Fibroblast of the conjunctiva (primary cell): ENCODE measurements around the gene KRTAP4-12.
A peak's percentile ranks its signal among the peaks of the same experiment; 100 is the strongest.
"Not testable (repeated sequence)": the region's sequence is repeated elsewhere in the genome, so short reads cannot be mapped to it uniquely, and the experiment has no call there.

Experiments
- DNase-seq: peaks from one replicate; pipeline ENCODE4 v3.0.0-alpha.2; 2010; ENCODE audit warnings: low read depth

KRTAP4-12 gene

DNA sequence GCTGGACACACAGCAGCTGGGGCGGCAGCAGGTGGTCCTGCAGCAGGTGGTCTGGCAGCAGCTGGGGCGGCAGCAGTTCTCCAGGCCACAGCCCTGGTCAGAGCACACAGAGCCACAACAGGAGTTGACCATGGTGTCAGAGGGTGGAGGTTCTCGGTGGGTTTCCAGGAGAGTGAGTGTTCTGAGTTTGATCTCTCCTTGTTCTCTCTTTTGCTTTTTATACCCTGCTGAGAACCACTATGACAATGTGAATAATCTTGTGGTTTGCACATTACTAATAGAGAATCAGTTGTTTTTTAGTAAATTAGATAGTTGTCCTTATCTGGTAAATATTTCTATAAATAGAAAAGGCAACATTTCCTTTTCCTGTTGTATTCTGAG, at the start of gene KRTAP4-12:
Gene KRTAP4-12 (minus strand): TSS at position 192 of the 381 bp plus-strand sequence. CDS start 60 bp downstream, at position 132.
- not testable (repeated sequence) for DNase-seq

DNA sequence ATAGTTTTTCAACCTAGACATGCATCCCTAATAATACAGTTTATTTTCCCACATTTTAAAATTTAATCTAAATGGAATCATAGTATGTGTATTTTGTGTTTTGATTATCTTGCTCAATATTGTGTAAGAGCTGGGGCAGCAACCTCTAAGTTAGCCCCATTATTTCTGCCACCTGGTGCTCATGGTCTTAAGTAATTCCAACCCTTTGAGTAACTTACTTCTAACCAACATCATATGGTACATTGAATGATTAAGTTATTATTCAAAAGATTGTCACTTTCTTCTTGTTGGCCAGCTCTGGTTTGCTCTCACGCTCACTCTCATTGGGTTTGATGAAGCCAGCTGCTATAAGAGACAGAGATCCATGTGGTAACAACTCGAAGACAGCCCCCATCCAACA, 47.9 kb upstream of the KRTAP4-12 start:
- DNase-seq: no peak

DNA sequence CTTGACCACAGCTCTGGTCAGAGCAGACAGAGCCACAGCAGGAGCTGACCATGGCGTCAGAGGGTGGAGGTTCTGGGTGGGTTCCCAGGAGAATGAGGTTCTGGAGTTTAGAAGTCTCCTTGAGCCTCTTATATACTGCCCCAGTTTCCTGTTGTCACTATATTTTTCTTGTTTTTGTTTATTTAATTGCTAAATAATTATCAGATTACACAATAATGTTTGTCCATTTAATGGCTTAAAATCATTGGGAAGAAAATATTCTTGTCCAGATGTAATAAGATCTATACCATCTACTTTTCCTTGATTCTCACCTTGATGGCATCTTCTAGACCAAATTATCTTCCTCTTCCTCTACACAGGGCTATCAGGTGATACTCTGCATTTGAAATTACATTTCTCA, 44.1 kb upstream of the KRTAP4-12 start, which contains the start of gene KRTAP4-3:
Gene KRTAP4-3 (minus strand): TSS at position 101 of the 400 bp plus-strand sequence. CDS start 49 bp downstream, at position 52.
- DNase-seq: no peak

DNA sequence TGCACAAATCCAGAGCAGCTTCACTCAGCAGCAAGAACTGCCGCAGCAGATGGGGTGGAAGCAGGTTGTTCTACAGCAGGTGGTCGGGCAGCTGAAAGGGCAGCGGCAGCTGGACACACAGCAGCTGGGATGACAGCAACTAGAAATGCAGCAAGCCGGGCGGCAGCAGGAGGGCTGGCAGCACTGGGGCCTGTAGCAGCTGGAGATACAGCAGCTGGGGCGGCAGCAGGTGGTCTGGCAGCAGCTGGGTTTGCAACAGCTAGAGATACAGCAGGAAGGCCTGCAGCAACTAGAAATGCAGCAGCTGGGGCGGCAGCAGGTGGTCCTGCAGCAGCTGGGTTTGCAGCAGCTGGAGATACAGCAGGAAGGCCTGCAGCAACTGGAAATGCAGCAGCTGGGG, 43.6 kb upstream of the KRTAP4-12 start:
- no peak for DNase-seq

- DNase-seq: no peak
These were observed 39.8 kb upstream of the KRTAP4-12 start for GRCh38 chr17:41163828-41164227.

- DNase-seq: no peak
These were observed 36.7 kb upstream of the KRTAP4-12 start, which contains the start of gene KRTAP4-4 for GRCh38 chr17:41160648-41161047. TSS of gene KRTAP4-4 (minus strand) at chr17:41160748. CDS start at chr17:41160691, 57 bp downstream.

- DNase-seq: not testable (repeated sequence)
These were observed 36.2 kb upstream of the KRTAP4-12 start for GRCh38 chr17:41160190-41160589.

DNA sequence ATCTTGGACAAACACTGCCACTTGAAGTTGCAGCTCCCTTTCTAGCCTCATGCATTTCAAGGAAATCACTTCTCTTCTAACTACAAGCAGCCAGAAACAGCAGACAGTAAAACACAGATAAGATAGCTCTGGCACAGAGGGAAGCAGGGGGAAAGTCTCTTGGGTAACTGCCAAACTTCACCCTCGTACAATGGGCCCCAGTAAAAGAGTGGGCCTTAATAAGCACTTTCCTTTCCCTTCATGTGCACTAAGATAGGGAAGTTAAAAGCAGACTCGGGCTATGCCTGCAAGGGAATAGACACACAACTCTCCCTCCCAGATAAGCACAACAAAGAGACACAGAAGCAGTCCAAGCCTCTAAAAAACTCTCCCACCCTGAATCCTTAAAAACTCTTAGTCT, 29.9 kb upstream of the KRTAP4-12 start:
- no peak for DNase-seq

DNA sequence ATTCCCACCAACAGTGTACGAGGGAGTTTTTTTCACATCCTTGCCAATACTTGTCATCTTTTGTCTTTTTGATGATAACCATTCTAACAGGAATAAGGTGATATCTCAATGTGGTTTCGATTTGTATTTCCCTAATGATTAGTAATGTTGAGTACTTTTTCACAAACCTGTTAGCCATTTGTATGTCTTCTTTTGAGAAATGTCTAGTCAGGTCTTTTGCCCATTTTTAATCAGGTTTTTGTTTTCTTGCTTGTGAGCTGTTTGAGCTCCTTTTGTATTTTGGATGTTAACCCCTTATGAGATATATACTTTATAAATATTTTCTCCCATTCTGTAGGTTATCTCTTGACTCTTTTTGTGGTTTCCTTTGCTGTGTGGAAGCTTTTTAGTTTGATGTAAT, 27.5 kb upstream of the KRTAP4-12 start:
- no peak for DNase-seq

- no peak for DNase-seq
These were observed 26.0 kb upstream of the KRTAP4-12 start for GRCh38 chr17:41150026-41150425.

- no peak for DNase-seq
These were observed 25.6 kb upstream of the KRTAP4-12 start, which contains the start of gene KRTAP4-5 for GRCh38 chr17:41149652-41149985. TSS of gene KRTAP4-5 (minus strand) at chr17:41149825. CDS start at chr17:41149767, 58 bp downstream.

DNA sequence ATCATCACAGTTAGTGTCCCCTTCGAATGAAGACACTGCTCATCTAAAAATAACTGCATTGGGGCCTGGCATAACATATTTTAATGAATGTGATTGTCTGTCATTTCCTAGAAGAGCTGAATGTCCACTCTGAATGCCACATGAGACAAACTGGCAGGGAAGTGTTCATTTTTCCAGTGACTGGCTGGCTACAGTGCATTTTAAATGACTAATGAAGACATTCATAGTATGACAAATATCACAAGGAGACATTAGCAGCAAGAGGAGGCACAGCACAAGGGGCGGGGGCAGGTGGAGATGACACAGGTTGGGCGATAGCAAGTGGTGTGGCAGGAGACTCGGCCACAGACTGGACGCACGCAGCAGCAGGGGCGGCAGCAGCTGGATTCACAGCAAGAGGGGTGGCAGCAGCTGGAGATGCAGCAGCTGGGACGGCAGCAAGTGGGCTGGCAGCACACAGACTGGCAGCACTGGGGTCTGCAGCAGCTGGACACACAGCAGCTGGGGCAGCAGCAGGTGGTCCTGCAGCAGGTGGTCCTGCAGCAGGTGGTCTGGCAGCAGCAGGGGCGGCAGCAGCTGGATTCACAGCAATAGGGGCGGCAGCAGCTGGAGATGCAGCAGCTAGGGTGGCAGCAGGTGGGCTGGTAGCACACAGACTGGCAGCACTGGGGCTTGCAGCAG, 25.1 kb upstream of the KRTAP4-12 start:
- DNase-seq: not testable (repeated sequence)

DNA sequence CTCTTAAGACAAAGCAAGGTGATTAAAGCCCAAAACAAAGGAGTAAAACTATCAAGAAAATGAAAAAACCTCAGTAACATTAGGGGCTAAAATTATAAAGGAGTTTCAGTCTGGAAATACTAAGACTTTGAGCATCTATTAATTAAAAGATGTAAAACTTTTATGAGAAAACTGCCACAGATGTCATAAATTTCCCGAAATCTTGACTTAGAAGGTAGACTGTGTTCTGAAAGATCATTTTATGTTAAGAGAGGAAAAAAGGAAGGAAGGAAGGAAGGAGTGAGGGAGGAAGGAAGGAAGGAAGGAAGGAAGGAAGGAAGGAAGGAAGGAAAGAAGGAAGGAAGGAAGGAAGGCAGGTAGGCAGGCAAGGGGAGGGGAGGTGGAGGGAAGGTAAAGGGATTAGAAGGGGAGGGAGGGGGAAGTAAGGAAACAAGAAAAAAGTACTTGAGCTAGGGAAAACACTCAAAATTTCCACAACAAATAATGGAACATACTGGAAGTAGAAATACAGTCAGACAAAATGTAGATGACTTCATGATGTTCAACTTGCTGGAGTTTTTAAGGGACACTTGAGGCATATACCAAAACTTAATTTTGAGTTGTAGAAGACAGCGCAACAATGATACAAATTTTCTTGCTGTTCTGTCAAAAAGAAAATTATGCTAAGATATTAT, 23.7 kb upstream of the KRTAP4-12 start:
- DNase-seq: no peak

DNA sequence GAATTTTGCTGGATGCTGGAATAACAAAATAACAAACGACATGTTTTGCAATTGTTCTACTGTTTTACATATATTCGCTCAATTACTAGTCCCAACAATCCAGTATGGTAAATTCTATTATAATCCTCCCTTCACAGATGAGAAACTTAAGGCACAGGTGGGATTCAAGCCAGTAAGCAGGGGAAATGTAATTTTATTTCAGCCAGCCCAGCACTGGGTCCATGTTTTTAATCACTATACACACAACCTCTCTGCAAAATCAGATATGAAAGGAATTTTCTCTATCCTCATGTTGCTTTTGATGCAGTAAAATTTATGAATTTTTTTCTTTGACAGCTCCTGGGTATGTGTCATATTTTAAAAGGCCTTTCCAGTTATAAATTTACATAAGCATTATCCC, 21.3 kb upstream of the KRTAP4-12 start:
- DNase-seq: no peak

GRCh38 chr17:41144846-41145245, 20.9 kb upstream of the KRTAP4-12 start:
- no peak for DNase-seq

- no peak for DNase-seq
These were observed 17.4 kb upstream of the KRTAP4-12 start for GRCh38 chr17:41141361-41141760.

DNA sequence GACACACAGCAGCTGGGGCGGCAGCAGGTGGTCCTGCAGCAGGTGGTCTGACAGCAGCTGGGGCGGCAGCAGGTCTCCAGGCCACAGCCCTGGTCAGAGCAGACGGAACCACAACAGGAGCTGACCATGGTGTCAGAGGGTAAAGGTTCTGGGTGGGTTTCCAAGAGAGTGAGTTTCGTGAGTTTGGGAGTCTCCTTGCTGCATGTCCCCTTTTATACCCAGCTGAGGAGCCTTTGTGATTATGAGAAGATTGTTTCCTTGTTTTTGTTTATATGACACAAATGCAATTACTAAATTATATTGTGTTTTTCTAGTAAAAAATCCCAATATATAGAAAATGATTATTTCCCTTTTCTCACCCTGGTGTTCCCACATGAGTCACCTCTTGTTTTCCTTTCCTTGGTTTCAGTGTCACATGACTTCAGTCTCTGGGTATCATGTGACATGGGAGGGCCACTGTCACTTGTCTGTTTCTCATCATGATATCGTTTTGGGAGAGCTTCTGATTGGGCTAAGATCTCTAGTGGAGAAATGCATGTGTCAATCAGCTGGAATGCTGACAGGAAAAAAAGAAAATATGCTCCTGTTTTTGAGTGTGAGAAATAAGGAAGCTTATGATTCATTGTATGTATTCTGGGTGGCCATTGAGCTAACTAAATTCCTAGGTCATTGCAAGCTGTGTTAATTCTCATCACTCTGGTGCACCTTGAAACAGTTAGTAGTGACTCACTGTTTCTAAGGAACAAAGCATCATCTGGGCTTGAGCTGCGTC, 16.6 kb upstream of the KRTAP4-12 start, which contains the start of gene KRTAP4-6:
Gene KRTAP4-6 (minus strand): TSS at position 185 of the 772 bp plus-strand sequence. CDS start 57 bp downstream, at position 128.
- peak; percentile 10 for DNase-seq

- DNase-seq: not testable (repeated sequence)
These were observed 15.9 kb upstream of the KRTAP4-12 start for GRCh38 chr17:41139865-41140264.

GRCh38 chr17:41133880-41134735, 10.1 kb upstream of the KRTAP4-12 start:
- no peak for DNase-seq

- DNase-seq: no peak
These were observed 8.0 kb upstream of the KRTAP4-12 start for GRCh38 chr17:41131979-41132378.

GRCh38 chr17:41127371-41127770, 3.4 kb upstream of the KRTAP4-12 start:
- no peak for DNase-seq

DNA sequence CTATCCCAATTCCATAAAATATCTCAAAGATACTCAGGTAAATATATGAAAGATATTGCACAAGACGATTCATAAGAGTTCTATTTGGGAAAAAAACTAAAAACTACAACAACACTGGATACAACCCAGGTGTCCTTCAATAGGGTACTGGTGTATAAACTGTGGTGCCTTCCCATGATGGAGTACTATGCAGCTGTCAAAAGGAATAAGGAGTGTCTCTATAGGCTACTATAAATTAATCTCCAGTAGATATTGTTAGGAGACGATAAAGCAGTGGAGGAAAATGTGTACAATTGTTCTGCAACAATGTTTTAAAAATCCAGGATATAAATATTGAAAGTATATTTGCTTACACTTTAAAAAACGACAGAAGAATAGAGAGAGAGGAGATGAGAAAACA, 2.4 kb upstream of the KRTAP4-12 start:
- no peak for DNase-seq
